GM12878 (cell line): ENCODE data around the gene SDCCAG8. TPM values are rescaled to one million over a fixed set of nuclear protein-coding genes. Genes with fewer than 3 reads are reported as not detected.

Source experiments
- ATAC-seq: fragments of 200-7000 bp; cut with Tn5 transposase; 3 replicates; pipeline ENCODE4 v1.9.1; 2020; ENCODE audit warnings: mild to moderate bottlenecking, moderate library complexity
- BruUV-seq: library from RNA; stranded (reverse); fragments of 400-500 nt; replicated peaks from 2 replicates; lab custom pipeline; 2021; lab: Mats Ljungman, UMichigan
- CTCF ChIA-PET: fragments of 300-600 bp; sonication (Branson Sonifier 250); formaldehyde crosslinking; extraction: SDS; loops from one replicate; lab custom pipeline; 2021; ENCODE audit warnings: inconsistent platforms; lab: Yijun Ruan, JAX
- POLR2A ChIA-PET: fragments of 350-600 bp; formaldehyde crosslinking; extraction: SDS; loops from one replicate; lab custom pipeline; 2021; ENCODE audit warnings: inconsistent platforms; lab: Charles Lee
- RAD21 ChIA-PET: fragments of 300-600 bp; sonication (Branson Sonifier 250); formaldehyde crosslinking; loops from one replicate; lab custom pipeline; 2023; ENCODE audit warnings: antibody characterized with exemption; ENCODE audit not compliant: unreplicated experiment; lab: Charles Lee
- SMC1A ChIA-PET: fragments of 300-600 bp; sonication (Branson Sonifier 250); formaldehyde crosslinking; loops from one replicate; lab custom pipeline; 2023; ENCODE audit not compliant: unreplicated experiment, uncharacterized antibody; lab: Charles Lee
- DNase-seq: peaks from one replicate; pipeline ENCODE4 v3.0.0-alpha.2; 2011; ENCODE audit warnings: low read depth, low spot score
- FAIRE-seq: peaks from 3 replicates; lab custom pipeline; 2011; peaks lifted over from hg19 to GRCh38; lab: Jason Lieb, UNC
- H2AFZ ChIP-seq: 2 replicates; pipeline ENCODE4 v1.6.0; 2011; ENCODE audit warnings: low read depth, low read length, control low read depth; ENCODE audit not compliant: control insufficient read depth
- H3K27ac ChIP-seq: 2 replicates; pipeline ENCODE4 v1.5.1; 2011; ENCODE audit warnings: control low read depth; ENCODE audit not compliant: control insufficient read depth, insufficient read depth
- H3K27me3 ChIP-seq, 2 experiments: replicated peaks in 1 of 2; 2 replicates each; pipeline versions ENCODE4 v1.6.0 to v1.6.1; 2011; ENCODE audit warnings: low read length in 1 of 2; ENCODE audit not compliant: control insufficient read depth in 2 of 2, insufficient read depth in 2 of 2
- H3K36me3 ChIP-seq, 2 experiments: 2 replicates each; pipeline ENCODE4 v1.5.1; 2011; ENCODE audit warnings: low read length in 1 of 2; ENCODE audit not compliant: control insufficient read depth in 2 of 2, insufficient read depth in 2 of 2
- H3K4me1 ChIP-seq: 2 replicates; pipeline ENCODE4 v1.6.1; 2011; ENCODE audit warnings: mild to moderate bottlenecking, low read length, moderate library complexity, mixed read lengths; ENCODE audit not compliant: control insufficient read depth, insufficient read depth
- H3K4me2 ChIP-seq: 2 replicates; pipeline ENCODE4 v1.6.0; 2011; ENCODE audit warnings: control low read depth; ENCODE audit not compliant: control insufficient read depth, insufficient read depth
- H3K4me3 ChIP-seq: fragments of 200-600 bp; sonication (generic); 2 replicates; pipeline ENCODE4 v1.5.1; 2016
- H3K79me2 ChIP-seq: 2 replicates; pipeline ENCODE4 v1.6.0; 2011; ENCODE audit warnings: low read length; ENCODE audit not compliant: control insufficient read depth, insufficient read depth
- H3K9ac ChIP-seq: 2 replicates; pipeline ENCODE4 v1.8.0; 2011; ENCODE audit warnings: low read length, control low read depth, mixed read lengths; ENCODE audit not compliant: control insufficient read depth, insufficient read depth
- H3K9me3 ChIP-seq: replicated peaks from 3 replicates; pipeline ENCODE4 v1.5.1; 2011; ENCODE audit warnings: mild to moderate bottlenecking, low read length; ENCODE audit not compliant: control insufficient read depth, insufficient read depth
- H4K20me1 ChIP-seq: 2 replicates; pipeline ENCODE4 v1.6.0; 2011; ENCODE audit not compliant: control insufficient read depth, insufficient read depth
- CHD2 ChIP-seq: IDR thresholded peaks from 2 replicates; pipeline ENCODE4 v1.6.1; 2011; ENCODE audit warnings: low read depth, low read length, improper control_type of control experiment, borderline replicate concordance
- EED ChIP-seq: sonication (generic); IDR thresholded peaks from 2 replicates; pipeline ENCODE4 v1.6.1; 2016; ENCODE audit warnings: antibody characterized with exemption, low read depth
- GABPA ChIP-seq: IDR thresholded peaks from 2 replicates; pipeline ENCODE4 v1.6.1; 2014; ENCODE audit warnings: antibody characterized with exemption, low read depth, mild to moderate bottlenecking, inconsistent platforms
- IKZF2 ChIP-seq, 2 experiments: fragments of 450-650 bp; IDR thresholded peaks; 2 replicates each; pipeline ENCODE4 v1.6.1; 2017; ENCODE audit warnings: mild to moderate bottlenecking in 2 of 2, moderate library complexity in 2 of 2
- MXI1 ChIP-seq: fragments of 150-350 bp; IDR thresholded peaks from 2 replicates; pipeline ENCODE4 v1.6.1; 2011; ENCODE audit warnings: low read depth, mild to moderate bottlenecking, inconsistent platforms, low read length, improper control_type of control experiment
- POLR2AphosphoS2 ChIP-seq: IDR thresholded peaks from 2 replicates; pipeline ENCODE4 v1.6.1; 2011; ENCODE audit warnings: low read depth, mild to moderate bottlenecking, low read length, improper control_type of control experiment, moderate library complexity
- RB1 ChIP-seq: fragments of 450-650 bp; formaldehyde crosslinking; IDR thresholded peaks from 2 replicates; pipeline ENCODE4 v1.6.1; 2017; ENCODE audit warnings: mild to moderate bottlenecking, borderline replicate concordance
- RCOR1 ChIP-seq: conservative IDR thresholded peaks from 2 replicates; pipeline ENCODE4 v1.6.1; 2012; ENCODE audit warnings: low read depth, low read length, improper control_type of control experiment
- ZNF274 ChIP-seq: IDR thresholded peaks from one replicate; pipeline ENCODE4 v1.8.0; 2011; ENCODE audit not compliant: insufficient read length, insufficient read depth
- in situ Hi-C: fragments of 300-500 bp; cut with MboI; formaldehyde crosslinking; loops from 9 replicates; pipeline ENCODE4 v1.14.3; 2018; ENCODE audit warnings: mixed read lengths
- intact Hi-C: fragments of 100-400 bp; cut with micrococcal nuclease; formaldehyde crosslinking; loops from one replicate; pipeline ENCODE4 v1.14.2; 2022; ENCODE audit not compliant: unreplicated experiment
- polyA plus RNA-seq, 11 experiments: library from polyadenylated mRNA; depleted of rRNA in 4 of 11; unstranded in 6 of 11; stranded (reverse) in 5 of 11; fragments of >200 nt; fragmentation: Nextera tagmentation in 4 of 11; fragmentation: Illumina TruSeq in 1 of 11; extraction: Ambion mirVana in 4 of 11; extraction: Trizol in 1 of 11; gene quantifications; 1 replicate in 1 of 11; 2 replicates in 10 of 11; pipeline versions ENCODE4 v1.2.1 to v1.2.3, GENCODE V29; 2011 to 2016; ENCODE audit warnings: inconsistent platforms in 2 of 11, missing spikeins in 2 of 11, low read depth in 1 of 11
- total RNA-seq, 4 experiments: library from RNA; depleted of rRNA in 3 of 4; stranded (reverse); fragments of >200 nt in 3 of 4; fragmentation: Illumina TruSeq in 1 of 4; extraction: Trizol in 1 of 4; gene quantifications; 2 replicates each; pipeline versions ENCODE4 v1.2.1 to v1.2.3, GENCODE V29; 2013 to 2021
- TF ChIP-seq, protein P1 (sequence below): IDR thresholded peaks from 2 replicates; pipeline ENCODE4 v1.6.1; 2012; ENCODE audit warnings: low read depth, low read length, improper control_type of control experiment
- TF ChIP-seq, protein P2 (sequence below): fragments of 450-650 bp; formaldehyde crosslinking; IDR thresholded peaks from 2 replicates; pipeline ENCODE4 v1.5.0; 2022; ENCODE audit warnings: mild to moderate bottlenecking, missing genetic modification characterization
- TF ChIP-seq, protein P3 (sequence below): IDR thresholded peaks from 2 replicates; pipeline ENCODE4 v1.6.1; 2011; ENCODE audit warnings: low read depth, mild to moderate bottlenecking, low read length, moderate library complexity, borderline replicate concordance; ENCODE audit errors: extremely low read depth
- TF ChIP-seq, protein P4 (sequence below): fragments of 450-650 bp; IDR thresholded peaks from 2 replicates; pipeline ENCODE4 v1.6.1; 2014; ENCODE audit warnings: mild to moderate bottlenecking

The SDCCAG8 gene
- total and polyA plus RNA-seq, 10 of the 15 experiments (the other 5 are each of a cell fraction or from before 2014, with no cell fraction given): 15.0 to 25.6 (median 20.6) TPM

DNA sequence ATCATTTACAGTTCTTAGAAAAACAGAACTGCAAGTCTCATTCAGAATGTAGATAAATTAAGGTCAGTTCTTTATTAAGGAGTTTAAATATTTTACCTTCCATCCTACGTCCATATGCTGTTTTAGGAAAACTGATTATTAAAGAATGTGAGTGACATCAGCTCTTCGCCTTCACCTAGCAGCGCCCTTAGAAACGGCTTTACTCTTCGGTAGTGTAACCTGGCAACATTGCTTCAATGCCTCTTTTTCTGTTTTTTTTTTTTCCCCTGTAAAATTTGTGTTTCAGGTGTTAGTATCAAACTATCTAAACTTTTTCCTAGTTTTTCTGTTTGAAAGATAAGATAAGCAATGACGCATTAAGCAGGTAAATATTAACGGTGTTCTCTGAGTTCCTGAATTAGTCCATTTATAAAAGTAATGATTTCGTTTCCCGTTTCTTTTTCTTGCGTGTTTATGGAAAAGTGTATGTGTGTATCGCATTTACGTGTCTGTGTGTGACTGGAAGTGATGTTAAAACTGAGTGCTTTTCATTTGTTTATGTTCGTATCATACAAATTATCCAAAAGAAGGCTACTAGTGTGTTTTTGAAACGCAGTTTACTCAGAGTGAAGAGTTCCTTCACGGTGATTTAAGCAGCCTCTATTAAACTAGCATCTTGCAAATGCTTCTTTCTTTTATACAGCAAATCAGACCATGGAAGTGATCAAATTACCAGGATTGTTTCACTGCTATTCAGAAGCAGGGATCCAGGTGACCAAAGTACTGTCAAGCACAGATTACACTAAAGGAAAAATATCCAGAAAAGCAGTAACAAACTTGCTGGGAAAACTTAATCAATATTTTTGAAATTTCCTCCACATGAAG is 139.0 kb downstream of the SDCCAG8 start (continued):
- TF ChIP-seq, protein P1, sequence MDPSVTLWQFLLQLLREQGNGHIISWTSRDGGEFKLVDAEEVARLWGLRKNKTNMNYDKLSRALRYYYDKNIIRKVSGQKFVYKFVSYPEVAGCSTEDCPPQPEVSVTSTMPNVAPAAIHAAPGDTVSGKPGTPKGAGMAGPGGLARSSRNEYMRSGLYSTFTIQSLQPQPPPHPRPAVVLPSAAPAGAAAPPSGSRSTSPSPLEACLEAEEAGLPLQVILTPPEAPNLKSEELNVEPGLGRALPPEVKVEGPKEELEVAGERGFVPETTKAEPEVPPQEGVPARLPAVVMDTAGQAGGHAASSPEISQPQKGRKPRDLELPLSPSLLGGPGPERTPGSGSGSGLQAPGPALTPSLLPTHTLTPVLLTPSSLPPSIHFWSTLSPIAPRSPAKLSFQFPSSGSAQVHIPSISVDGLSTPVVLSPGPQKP: no peak

DNA sequence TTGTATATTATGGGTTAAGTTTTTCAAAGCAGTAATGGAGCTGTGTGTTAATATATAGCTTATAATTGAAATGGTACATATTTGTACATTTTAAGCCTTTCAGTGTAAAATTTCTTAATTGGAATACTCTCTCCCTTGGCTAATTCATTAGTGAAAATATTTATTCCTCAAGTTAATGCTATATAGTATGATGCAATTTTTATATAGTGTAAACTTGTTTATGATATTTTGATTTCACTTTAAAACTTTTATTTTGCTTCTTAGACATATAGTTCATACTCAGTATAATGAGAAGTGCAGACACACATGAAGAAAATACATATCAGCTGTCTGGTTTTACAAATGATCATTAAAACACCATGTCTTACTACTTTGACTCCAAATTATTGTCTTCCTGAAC is 140.6 kb downstream of the SDCCAG8 start:
- no peak for TF ChIP-seq CHD2
- TF ChIP-seq, protein P2, sequence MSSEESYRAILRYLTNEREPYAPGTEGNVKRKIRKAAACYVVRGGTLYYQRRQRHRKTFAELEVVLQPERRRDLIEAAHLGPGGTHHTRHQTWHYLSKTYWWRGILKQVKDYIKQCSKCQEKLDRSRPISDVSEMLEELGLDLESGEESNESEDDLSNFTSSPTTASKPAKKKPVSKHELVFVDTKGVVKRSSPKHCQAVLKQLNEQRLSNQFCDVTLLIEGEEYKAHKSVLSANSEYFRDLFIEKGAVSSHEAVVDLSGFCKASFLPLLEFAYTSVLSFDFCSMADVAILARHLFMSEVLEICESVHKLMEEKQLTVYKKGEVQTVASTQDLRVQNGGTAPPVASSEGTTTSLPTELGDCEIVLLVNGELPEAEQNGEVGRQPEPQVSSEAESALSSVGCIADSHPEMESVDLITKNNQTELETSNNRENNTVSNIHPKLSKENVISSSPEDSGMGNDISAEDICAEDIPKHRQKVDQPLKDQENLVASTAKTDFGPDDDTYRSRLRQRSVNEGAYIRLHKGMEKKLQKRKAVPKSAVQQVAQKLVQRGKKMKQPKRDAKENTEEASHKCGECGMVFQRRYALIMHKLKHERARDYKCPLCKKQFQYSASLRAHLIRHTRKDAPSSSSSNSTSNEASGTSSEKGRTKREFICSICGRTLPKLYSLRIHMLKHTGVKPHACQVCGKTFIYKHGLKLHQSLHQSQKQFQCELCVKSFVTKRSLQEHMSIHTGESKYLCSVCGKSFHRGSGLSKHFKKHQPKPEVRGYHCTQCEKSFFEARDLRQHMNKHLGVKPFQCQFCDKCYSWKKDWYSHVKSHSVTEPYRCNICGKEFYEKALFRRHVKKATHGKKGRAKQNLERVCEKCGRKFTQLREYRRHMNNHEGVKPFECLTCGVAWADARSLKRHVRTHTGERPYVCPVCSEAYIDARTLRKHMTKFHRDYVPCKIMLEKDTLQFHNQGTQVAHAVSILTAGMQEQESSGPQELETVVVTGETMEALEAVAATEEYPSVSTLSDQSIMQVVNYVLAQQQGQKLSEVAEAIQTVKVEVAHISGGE (CRISPR knock-in tag): no peak
- no peak for TF ChIP-seq GABPA
- TF ChIP-seq, protein P3, sequence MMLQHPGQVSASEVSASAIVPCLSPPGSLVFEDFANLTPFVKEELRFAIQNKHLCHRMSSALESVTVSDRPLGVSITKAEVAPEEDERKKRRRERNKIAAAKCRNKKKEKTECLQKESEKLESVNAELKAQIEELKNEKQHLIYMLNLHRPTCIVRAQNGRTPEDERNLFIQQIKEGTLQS: no peak
- TF ChIP-seq RB1: no peak
- no peak for TF ChIP-seq EED
- TF ChIP-seq POLR2AphosphoS2: no peak
- TF ChIP-seq RCOR1: no peak
- no peak for TF ChIP-seq MXI1
- no peak for TF ChIP-seq ZNF274
- TF ChIP-seq IKZF2 (IDR thresholded peaks at IDR 0.05): no peak
- TF ChIP-seq, protein P4, sequence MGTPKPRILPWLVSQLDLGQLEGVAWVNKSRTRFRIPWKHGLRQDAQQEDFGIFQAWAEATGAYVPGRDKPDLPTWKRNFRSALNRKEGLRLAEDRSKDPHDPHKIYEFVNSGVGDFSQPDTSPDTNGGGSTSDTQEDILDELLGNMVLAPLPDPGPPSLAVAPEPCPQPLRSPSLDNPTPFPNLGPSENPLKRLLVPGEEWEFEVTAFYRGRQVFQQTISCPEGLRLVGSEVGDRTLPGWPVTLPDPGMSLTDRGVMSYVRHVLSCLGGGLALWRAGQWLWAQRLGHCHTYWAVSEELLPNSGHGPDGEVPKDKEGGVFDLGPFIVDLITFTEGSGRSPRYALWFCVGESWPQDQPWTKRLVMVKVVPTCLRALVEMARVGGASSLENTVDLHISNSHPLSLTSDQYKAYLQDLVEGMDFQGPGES: no peak
- no peaks in the 10 kb centered on the region for H3K36me3 ChIP-seq
- no peak for DNase-seq
- ATAC-seq: no peak
- RAD21 ChIA-PET: no interaction called here
- in situ Hi-C loops (no loop called here), intact Hi-C loops (no loop called here)
- no peaks in the 10 kb centered on the region for H3K79me2 ChIP-seq
- no peak overlapping the region for H3K4me3 ChIP-seq
- H3K4me2 ChIP-seq: no peak overlapping the region
- H3K27me3 ChIP-seq: no peaks in the 10 kb centered on the region
- no peak for FAIRE-seq
- no peak overlapping the region for H3K27ac ChIP-seq
- H3K4me1 ChIP-seq: no peaks in the 10 kb centered on the region
- SMC1A ChIA-PET: interaction anchor here (0.5 to 1.8 kb wide), 3 partner anchors 14 to 710 kb away, joined by 3 to 4 read pairs (median 4); no protein-coding TSS in a partner anchor
- no TSS peak for BruUV-seq
- POLR2A ChIA-PET: no interaction called here
- no peak overlapping the region for H3K9ac ChIP-seq
- no peaks in the 10 kb centered on the region for H3K9me3 ChIP-seq
- H4K20me1 ChIP-seq: no peaks in the 10 kb centered on the region
- H2AFZ ChIP-seq: no peak overlapping the region
- CTCF ChIA-PET: interaction anchor here (0.7 to 1.1 kb wide), 2 partner anchors 11 to 13 kb away, joined by 3 to 4 read pairs; no protein-coding TSS in a partner anchor
